ENCODE results near the gene TM9SF1.
A peak's percentile ranks its signal among the peaks of the same experiment; 100 is the strongest.
"Not testable (repeated sequence)": the region's sequence is repeated elsewhere in the genome, so short reads cannot be mapped to it uniquely, and the experiment has no call there.

TM9SF1 gene

GRCh38 chr14:24232121-24232644 is 36.9 kb upstream of the TM9SF1 start, which contains the start of gene NEDD8:
TSS of gene NEDD8 (minus strand) at chr14:24232367. CDS start at chr14:24232267, 100 bp downstream.
- peak within 1 kb of the TSS; percentile 94 for H3K27ac ChIP-seq
- TF ChIP-seq CTCF (IDR thresholded peaks at IDR 0.05) (no peak), ZFX (IDR thresholded peaks at IDR 0.05; ENCODE audit: borderline replicate concordance) (no peak)

GRCh38 chr14:24231263-24232120 is 36.3 kb upstream of the TM9SF1 start:
- TF ChIP-seq ZFX (IDR thresholded peaks at IDR 0.05; ENCODE audit: borderline replicate concordance): no peak
- TF ChIP-seq CTCF (IDR thresholded peaks at IDR 0.05): no peak
- H3K27ac ChIP-seq: peak overlapping the region; percentile 94

GRCh38 chr14:24228902-24229301 is 33.7 kb upstream of the TM9SF1 start:
- no peak overlapping the region for H3K27ac ChIP-seq
- TF ChIP-seq ZFX (IDR thresholded peaks at IDR 0.05; ENCODE audit: borderline replicate concordance): no peak
- no peak for TF ChIP-seq CTCF (IDR thresholded peaks at IDR 0.05)

- H3K27ac ChIP-seq: no peak overlapping the region
- TF ChIP-seq ZFX (IDR thresholded peaks at IDR 0.05; ENCODE audit: borderline replicate concordance) (no peak), CTCF (IDR thresholded peaks at IDR 0.05) (no peak)
Observed at GRCh38 chr14:24226473-24226872, 31.2 kb upstream of the TM9SF1 start.

GRCh38 chr14:24224618-24225071 is 29.4 kb upstream of the TM9SF1 start:
- no peak overlapping the region for H3K27ac ChIP-seq
- TF ChIP-seq ZFX (IDR thresholded peaks at IDR 0.05; ENCODE audit: borderline replicate concordance) (no peak), CTCF (IDR thresholded peaks at IDR 0.05) (no peak)

GRCh38 chr14:24222987-24223386 is 27.7 kb upstream of the TM9SF1 start:
- not testable (repeated sequence) for H3K27ac ChIP-seq

- TF ChIP-seq ZFX (IDR thresholded peaks at IDR 0.05; ENCODE audit: borderline replicate concordance): no peak
- TF ChIP-seq CTCF (IDR thresholded peaks at IDR 0.05): no peak
- H3K27ac ChIP-seq: no peak overlapping the region
Observed at GRCh38 chr14:24219521-24219920, 24.3 kb upstream of the TM9SF1 start.

All from 22Rv1 (cell line).